Mesothelial cell of epicardium (in vitro differentiated cells): ENCODE measurements around the gene ALOX15B. TPM values are rescaled to one million over a fixed set of nuclear protein-coding genes. Genes with fewer than 3 reads are reported as not detected.

Source experiments
- DNase-seq, 2 experiments: peaks; one replicate each; pipeline ENCODE4 v3.0.0; 2021; ENCODE audit warnings: low spot score in 2 of 2; ENCODE audit not compliant: unreplicated experiment in 2 of 2
- H3K27ac Mint-ChIP-seq: 2 replicates; pipeline ENCODE4 v1.8.0; 2021; ENCODE audit warnings: mixed read lengths
- H3K27me3 Mint-ChIP-seq: 2 replicates; pipeline ENCODE4 v1.8.0; 2021; ENCODE audit warnings: low read depth, mixed read lengths
- H3K36me3 Mint-ChIP-seq: 2 replicates; pipeline ENCODE4 v1.8.0; 2021; ENCODE audit warnings: mixed read lengths
- H3K4me1 Mint-ChIP-seq: 2 replicates; pipeline ENCODE4 v1.8.0; 2021; ENCODE audit warnings: mixed read lengths
- H3K4me3 Mint-ChIP-seq: 2 replicates; pipeline ENCODE4 v1.8.0; 2021; ENCODE audit warnings: mild to moderate bottlenecking, moderate library complexity, mixed read lengths
- H3K9me3 Mint-ChIP-seq: 2 replicates; pipeline ENCODE4 v1.8.0; 2021; ENCODE audit warnings: mixed read lengths
- CTCF ChIP-seq: fragments of 200-600 bp; sonication (generic); IDR thresholded peaks from one replicate; pipeline ENCODE4 v1.5.0; 2021; ENCODE audit warnings: antibody characterized with exemption; ENCODE audit not compliant: unreplicated experiment
- total RNA-seq: library from RNA; stranded (reverse); gene quantifications from 3 replicates; pipeline ENCODE4 v1.2.1, GENCODE V29; 2021

ALOX15B gene
- total RNA-seq, 1 donor from 2014 or later: not detected

GRCh38 chr17:8025176-8025911 lies 13.5 kb upstream of the ALOX15B start:
- H3K27me3 Mint-ChIP-seq: peaks cover 17% of the 10 kb centered on the region
- H3K4me3 Mint-ChIP-seq: no peak overlapping the region
- H3K4me1 Mint-ChIP-seq: peaks cover 8% of the 10 kb centered on the region
- TF ChIP-seq CTCF: no peak
- H3K36me3 Mint-ChIP-seq: no peaks in the 10 kb centered on the region
- H3K27ac Mint-ChIP-seq: no peak overlapping the region
- H3K9me3 Mint-ChIP-seq: peaks cover 6% of the 10 kb centered on the region
- no peak for DNase-seq

- TF ChIP-seq CTCF: no peak
- no peaks in the 10 kb centered on the region for H3K36me3 Mint-ChIP-seq
- peaks cover 6% of the 10 kb centered on the region for H3K9me3 Mint-ChIP-seq
- H3K27me3 Mint-ChIP-seq: peaks cover 26% of the 10 kb centered on the region
- no peak for DNase-seq
- H3K4me3 Mint-ChIP-seq: no peak overlapping the region
- H3K27ac Mint-ChIP-seq: no peak overlapping the region
- H3K4me1 Mint-ChIP-seq: no peaks in the 10 kb centered on the region
These were observed 9.7 kb upstream of the ALOX15B start for GRCh38 chr17:8029121-8029520.

- peaks cover 39% of the 10 kb centered on the region for H3K27me3 Mint-ChIP-seq
- no peak for TF ChIP-seq CTCF
- no peaks in the 10 kb centered on the region for H3K36me3 Mint-ChIP-seq
- peaks cover 6% of the 10 kb centered on the region for H3K9me3 Mint-ChIP-seq
- H3K27ac Mint-ChIP-seq: no peak overlapping the region
- DNase-seq: no peak
- H3K4me1 Mint-ChIP-seq: no peaks in the 10 kb centered on the region
- no peak overlapping the region for H3K4me3 Mint-ChIP-seq
These were observed 7.6 kb upstream of the ALOX15B start for GRCh38 chr17:8031261-8031661.

GRCh38 chr17:8031950-8032349 lies 6.9 kb upstream of the ALOX15B start:
- peaks cover 6% of the 10 kb centered on the region for H3K9me3 Mint-ChIP-seq
- H3K4me1 Mint-ChIP-seq: no peaks in the 10 kb centered on the region
- H3K36me3 Mint-ChIP-seq: no peaks in the 10 kb centered on the region
- TF ChIP-seq CTCF: no peak
- no peak overlapping the region for H3K4me3 Mint-ChIP-seq
- peaks cover 39% of the 10 kb centered on the region for H3K27me3 Mint-ChIP-seq
- DNase-seq: no peak
- H3K27ac Mint-ChIP-seq: no peak overlapping the region

GRCh38 chr17:8032442-8032841 lies 6.4 kb upstream of the ALOX15B start:
- peaks cover 37% of the 10 kb centered on the region for H3K27me3 Mint-ChIP-seq
- DNase-seq: no peak
- TF ChIP-seq CTCF: no peak
- no peak overlapping the region for H3K27ac Mint-ChIP-seq
- H3K9me3 Mint-ChIP-seq: peaks cover 8% of the 10 kb centered on the region
- no peak overlapping the region for H3K4me3 Mint-ChIP-seq
- no peaks in the 10 kb centered on the region for H3K4me1 Mint-ChIP-seq
- H3K36me3 Mint-ChIP-seq: no peaks in the 10 kb centered on the region
